Activated CD4-positive, CD25-positive, alpha-beta regulatory T cell treated with anti-CD3 and anti-CD28 coated beads, Interleukin-2, amount 50 U/mL, for 24 hours (primary cell): ENCODE results near the gene MTFR2.

ENCODE experiments used
- ATAC-seq, 2 donors: fragments of 150-1000 bp; cut with Tn5 transposase; one replicate each; pipeline ENCODE4 v1.10.0; 2021; ENCODE audit warnings: mild to moderate bottlenecking in 1 of 2, moderate library complexity in 1 of 2

Gene MTFR2

GRCh38 chr6:136181512-136181833, 68.6 kb downstream of the MTFR2 start:
- no peak for ATAC-seq
